ENCODE data around the gene SAMD9.
"Not testable (repeated sequence)": the region's sequence is repeated elsewhere in the genome, so short reads cannot be mapped to it uniquely, and the experiment has no call there.

SAMD9 gene

GRCh38 chr7:93147363-93147762 lies 29.6 kb upstream of the SAMD9 start:
- peaks cover 10% of the 10 kb centered on the region for H3K4me1 ChIP-seq (ENCODE audit: control insufficient read depth, insufficient read depth, low read length, poor library complexity, severe bottlenecking)
- H3K27ac ChIP-seq (ENCODE audit: insufficient read depth, low read length, poor library complexity, severe bottlenecking): peak overlapping the region; percentile 59
- H3K4me3 ChIP-seq (ENCODE audit: insufficient read depth, low read depth, low read length, poor library complexity, severe bottlenecking): peak overlapping the region; percentile 62

DNA sequence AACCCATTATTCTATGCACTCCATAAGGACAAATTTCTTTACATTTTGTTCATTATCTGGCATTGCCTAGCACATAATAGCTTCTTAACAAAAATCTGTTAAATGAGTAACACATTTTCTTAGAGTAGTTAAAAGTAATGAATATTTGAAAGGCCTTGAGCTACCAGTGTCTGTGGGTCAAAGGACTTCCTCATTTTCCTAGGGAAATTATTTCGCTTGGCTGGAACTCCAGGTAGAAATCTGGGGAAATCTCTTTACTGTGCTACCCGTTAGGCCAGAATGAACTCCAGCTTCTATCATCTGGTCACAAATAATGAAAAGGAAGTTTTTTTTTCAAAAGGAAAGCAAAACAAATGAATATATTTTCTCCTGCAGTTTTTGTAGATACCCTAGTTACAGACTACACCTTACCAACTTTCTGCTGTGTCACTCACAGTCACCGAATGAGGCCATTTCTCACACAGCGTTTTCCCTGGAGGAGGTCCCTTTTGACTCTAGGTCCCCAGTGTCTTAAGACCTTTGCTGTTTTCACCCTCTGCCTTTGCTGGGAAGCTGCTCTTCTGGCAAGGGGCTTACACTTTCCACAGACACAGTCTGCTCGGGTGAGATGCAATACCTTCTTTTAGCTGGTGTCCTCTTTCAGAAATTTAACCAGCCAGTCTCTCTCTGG lies 28.8 kb upstream of the SAMD9 start:
- Histone ChIP-seq H3K36me3 (ENCODE audit: control insufficient read depth, insufficient read depth, low read length) (peaks cover 39% of the 10 kb centered on the region), H3K27ac (ENCODE audit: insufficient read depth, low read length, poor library complexity, severe bottlenecking) (no peak overlapping the region), H3K4me3 (ENCODE audit: insufficient read depth, low read depth, low read length, poor library complexity, severe bottlenecking) (peak overlapping the region; percentile 62), H3K27me3 (replicated peaks; ENCODE audit: control insufficient read depth, insufficient read depth, low read length, poor library complexity, severe bottlenecking) (no peaks in the 10 kb centered on the region), H3K9me3 (ENCODE audit: control insufficient read depth, low read length) (no peaks in the 10 kb centered on the region), H3K4me1 (ENCODE audit: control insufficient read depth, insufficient read depth, low read length, poor library complexity, severe bottlenecking) (peaks cover 10% of the 10 kb centered on the region)
- no peak for DNase-seq

More at GRCh38 chr7:93147363-93147762, 29.6 kb upstream of the SAMD9 start:
- H3K36me3 ChIP-seq (ENCODE audit: control insufficient read depth, insufficient read depth, low read length): peaks cover 32% of the 10 kb centered on the region
- peak in 1 of 3 donors; percentile 17 for DNase-seq
- no peaks in the 10 kb centered on the region for H3K27me3 ChIP-seq (replicated peaks; ENCODE audit: control insufficient read depth, insufficient read depth, low read length, poor library complexity, severe bottlenecking)
- no peaks in the 10 kb centered on the region for H3K9me3 ChIP-seq (ENCODE audit: control insufficient read depth, low read length)

GRCh38 chr7:93146036-93146435 lies 28.3 kb upstream of the SAMD9 start:
- H3K36me3 ChIP-seq (ENCODE audit: control insufficient read depth, insufficient read depth, low read length): peaks cover 43% of the 10 kb centered on the region
- no peaks in the 10 kb centered on the region for H3K9me3 ChIP-seq (ENCODE audit: control insufficient read depth, low read length)
- H3K4me1 ChIP-seq (ENCODE audit: control insufficient read depth, insufficient read depth, low read length, poor library complexity, severe bottlenecking): peaks cover 10% of the 10 kb centered on the region
- no peak overlapping the region for H3K4me3 ChIP-seq (ENCODE audit: insufficient read depth, low read depth, low read length, poor library complexity, severe bottlenecking)
- no peak overlapping the region for H3K27ac ChIP-seq (ENCODE audit: insufficient read depth, low read length, poor library complexity, severe bottlenecking)
- no peak for DNase-seq
- H3K27me3 ChIP-seq (replicated peaks; ENCODE audit: control insufficient read depth, insufficient read depth, low read length, poor library complexity, severe bottlenecking): no peaks in the 10 kb centered on the region

DNA sequence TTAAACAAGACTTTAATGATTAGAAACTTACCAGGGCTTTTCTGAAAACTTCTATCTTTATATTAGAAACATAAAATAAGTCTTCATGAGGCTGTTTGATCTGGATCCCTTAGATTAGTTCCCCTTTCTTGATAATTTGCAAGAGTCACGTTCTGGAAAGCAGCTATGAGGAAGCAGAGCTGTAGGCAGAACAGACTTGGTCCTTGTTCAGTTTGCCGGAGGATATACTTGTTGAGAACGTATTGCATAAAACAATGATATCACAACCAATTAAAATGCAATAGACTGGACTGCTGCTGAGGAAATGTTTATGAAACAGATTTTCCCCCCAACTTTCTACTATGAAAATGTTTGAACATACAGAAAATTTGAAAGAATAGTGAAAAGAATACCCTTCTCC lies 27.6 kb upstream of the SAMD9 start:
- H3K27ac ChIP-seq (ENCODE audit: insufficient read depth, low read length, poor library complexity, severe bottlenecking): no peak overlapping the region
- peaks cover 10% of the 10 kb centered on the region for H3K4me1 ChIP-seq (ENCODE audit: control insufficient read depth, insufficient read depth, low read length, poor library complexity, severe bottlenecking)
- no peaks in the 10 kb centered on the region for H3K27me3 ChIP-seq (replicated peaks; ENCODE audit: control insufficient read depth, insufficient read depth, low read length, poor library complexity, severe bottlenecking)
- no peak overlapping the region for H3K4me3 ChIP-seq (ENCODE audit: insufficient read depth, low read depth, low read length, poor library complexity, severe bottlenecking)
- DNase-seq: no peak
- H3K9me3 ChIP-seq (ENCODE audit: control insufficient read depth, low read length): no peaks in the 10 kb centered on the region
- peaks cover 50% of the 10 kb centered on the region for H3K36me3 ChIP-seq (ENCODE audit: control insufficient read depth, insufficient read depth, low read length)

DNA sequence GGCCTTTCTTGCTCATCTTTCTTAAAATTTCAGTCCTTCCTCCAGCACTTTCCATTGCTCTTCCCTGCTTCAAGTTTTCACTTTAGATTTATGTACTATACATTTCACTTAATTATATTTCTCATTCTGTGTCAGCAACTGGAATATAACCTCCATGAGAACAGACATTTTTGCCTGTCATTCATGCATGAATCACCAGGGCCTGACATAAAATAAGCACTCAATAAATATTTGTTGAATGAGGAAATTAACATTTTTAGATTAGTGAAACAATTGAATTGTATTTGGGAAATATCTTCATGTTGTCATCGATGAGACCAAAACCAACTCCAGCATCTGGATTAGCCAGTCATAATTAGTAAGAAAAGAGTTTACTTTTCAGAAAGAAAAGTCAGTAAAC lies 24.3 kb upstream of the SAMD9 start:
- H3K36me3 ChIP-seq (ENCODE audit: control insufficient read depth, insufficient read depth, low read length): peaks cover 81% of the 10 kb centered on the region

DNA sequence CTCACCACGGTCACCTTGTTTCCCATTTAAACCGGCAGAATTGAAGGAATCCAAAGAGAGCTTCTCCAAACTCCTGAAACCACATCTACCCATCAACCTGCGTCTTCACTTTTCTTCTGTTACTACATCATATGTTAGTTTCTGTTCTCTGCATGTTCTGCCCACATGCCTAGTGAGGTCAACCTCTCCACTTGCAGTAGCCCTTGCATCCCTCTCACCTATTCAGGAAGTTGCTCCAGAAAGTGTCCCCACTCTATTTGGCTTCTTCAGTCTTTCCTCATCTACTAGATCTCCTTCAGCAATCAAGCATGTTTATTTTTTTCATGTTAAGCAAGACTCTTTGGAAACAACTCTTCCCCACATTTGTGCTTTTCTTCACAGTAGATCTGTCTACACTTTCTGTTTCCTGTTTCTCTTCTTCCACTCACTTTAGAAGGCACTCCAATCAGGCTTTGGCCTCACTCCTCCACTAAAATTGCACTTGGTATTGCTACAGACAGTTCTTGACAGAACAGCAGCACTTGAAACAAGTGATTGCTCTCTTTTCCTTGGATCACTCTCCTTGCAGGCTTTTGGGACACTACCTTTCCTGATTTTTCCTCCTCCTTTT lies 22.9 kb upstream of the SAMD9 start:
- Histone ChIP-seq H3K27me3 (replicated peaks; ENCODE audit: control insufficient read depth, insufficient read depth, low read length, poor library complexity, severe bottlenecking) (no peaks in the 10 kb centered on the region), H3K4me3 (ENCODE audit: insufficient read depth, low read depth, low read length, poor library complexity, severe bottlenecking) (no peak overlapping the region), H3K36me3 (ENCODE audit: control insufficient read depth, insufficient read depth, low read length) (peaks cover 94% of the 10 kb centered on the region), H3K9me3 (ENCODE audit: control insufficient read depth, low read length) (peaks cover 4% of the 10 kb centered on the region), H3K27ac (ENCODE audit: insufficient read depth, low read length, poor library complexity, severe bottlenecking) (no peak overlapping the region), H3K4me1 (ENCODE audit: control insufficient read depth, insufficient read depth, low read length, poor library complexity, severe bottlenecking) (no peaks in the 10 kb centered on the region)
- no peak for DNase-seq

More for the DNA sequence above, 24.3 kb upstream of the SAMD9 start:
- Histone ChIP-seq H3K27me3 (replicated peaks; ENCODE audit: control insufficient read depth, insufficient read depth, low read length, poor library complexity, severe bottlenecking) (no peaks in the 10 kb centered on the region), H3K27ac (ENCODE audit: insufficient read depth, low read length, poor library complexity, severe bottlenecking) (no peak overlapping the region), H3K4me1 (ENCODE audit: control insufficient read depth, insufficient read depth, low read length, poor library complexity, severe bottlenecking) (peaks cover 6% of the 10 kb centered on the region), H3K9me3 (ENCODE audit: control insufficient read depth, low read length) (no peaks in the 10 kb centered on the region), H3K4me3 (ENCODE audit: insufficient read depth, low read depth, low read length, poor library complexity, severe bottlenecking) (no peak overlapping the region)
- DNase-seq: no peak

GRCh38 chr7:93138576-93138975 lies 20.8 kb upstream of the SAMD9 start:
- Histone ChIP-seq H3K9me3 (ENCODE audit: control insufficient read depth, low read length) (peaks cover 13% of the 10 kb centered on the region), H3K27ac (ENCODE audit: insufficient read depth, low read length, poor library complexity, severe bottlenecking) (no peak overlapping the region), H3K4me1 (ENCODE audit: control insufficient read depth, insufficient read depth, low read length, poor library complexity, severe bottlenecking) (no peaks in the 10 kb centered on the region), H3K36me3 (ENCODE audit: control insufficient read depth, insufficient read depth, low read length) (peaks cover 83% of the 10 kb centered on the region), H3K4me3 (ENCODE audit: insufficient read depth, low read depth, low read length, poor library complexity, severe bottlenecking) (no peak overlapping the region), H3K27me3 (replicated peaks; ENCODE audit: control insufficient read depth, insufficient read depth, low read length, poor library complexity, severe bottlenecking) (no peaks in the 10 kb centered on the region)
- DNase-seq: no peak

DNA sequence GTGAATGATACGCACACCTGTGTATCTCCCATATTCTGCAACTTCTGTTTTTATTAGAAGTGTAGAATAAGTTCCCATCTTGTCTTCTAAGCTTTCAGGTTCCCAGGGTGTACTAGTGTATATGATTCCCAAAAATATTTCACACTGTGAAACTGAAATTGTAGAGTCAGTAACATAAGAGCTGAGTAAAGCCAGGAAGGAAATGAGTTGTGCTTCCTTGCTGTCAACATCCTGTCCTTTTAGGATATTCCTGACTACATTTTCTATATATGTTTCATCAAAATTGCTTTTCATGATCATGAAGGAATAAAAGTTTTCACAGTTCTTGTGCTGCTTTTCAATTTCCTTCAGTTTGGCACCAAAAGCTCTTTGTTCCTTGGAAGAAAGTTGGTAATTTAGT lies 15.2 kb upstream of the SAMD9 start:
- Histone ChIP-seq H3K36me3 (ENCODE audit: control insufficient read depth, insufficient read depth, low read length) (peaks cover 31% of the 10 kb centered on the region), H3K4me1 (ENCODE audit: control insufficient read depth, insufficient read depth, low read length, poor library complexity, severe bottlenecking) (no peaks in the 10 kb centered on the region), H3K4me3 (ENCODE audit: insufficient read depth, low read depth, low read length, poor library complexity, severe bottlenecking) (no peak overlapping the region), H3K9me3 (ENCODE audit: control insufficient read depth, low read length) (peaks cover 33% of the 10 kb centered on the region), H3K27ac (ENCODE audit: insufficient read depth, low read length, poor library complexity, severe bottlenecking) (no peak overlapping the region), H3K27me3 (replicated peaks; ENCODE audit: control insufficient read depth, insufficient read depth, low read length, poor library complexity, severe bottlenecking) (no peaks in the 10 kb centered on the region)
- no peak for DNase-seq

DNA sequence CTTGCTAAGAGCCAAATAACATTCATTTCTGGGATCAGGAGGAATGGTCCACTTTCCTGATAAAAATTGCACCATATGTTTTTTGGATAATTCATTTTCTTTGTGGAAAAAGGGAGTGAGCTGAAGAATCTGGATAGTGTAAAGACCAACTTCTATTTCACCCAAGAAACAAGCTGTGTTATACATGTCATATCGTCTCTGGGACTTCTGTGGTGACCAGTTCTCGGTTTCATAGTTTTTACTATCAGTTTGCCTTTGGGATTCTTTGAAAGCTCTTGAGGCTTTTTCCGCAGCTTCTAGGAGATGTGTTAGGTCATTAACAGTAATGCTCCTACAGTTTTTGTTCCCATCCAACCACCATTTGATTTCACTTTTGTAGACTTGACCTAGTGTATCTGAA lies 14.4 kb upstream of the SAMD9 start:
- H3K36me3 ChIP-seq (ENCODE audit: control insufficient read depth, insufficient read depth, low read length): peaks cover 23% of the 10 kb centered on the region
- no peaks in the 10 kb centered on the region for H3K4me1 ChIP-seq (ENCODE audit: control insufficient read depth, insufficient read depth, low read length, poor library complexity, severe bottlenecking)
- H3K27ac ChIP-seq (ENCODE audit: insufficient read depth, low read length, poor library complexity, severe bottlenecking): no peak overlapping the region
- H3K4me3 ChIP-seq (ENCODE audit: insufficient read depth, low read depth, low read length, poor library complexity, severe bottlenecking): no peak overlapping the region
- no peak for DNase-seq
- peaks cover 33% of the 10 kb centered on the region for H3K9me3 ChIP-seq (ENCODE audit: control insufficient read depth, low read length)
- no peaks in the 10 kb centered on the region for H3K27me3 ChIP-seq (replicated peaks; ENCODE audit: control insufficient read depth, insufficient read depth, low read length, poor library complexity, severe bottlenecking)

DNA sequence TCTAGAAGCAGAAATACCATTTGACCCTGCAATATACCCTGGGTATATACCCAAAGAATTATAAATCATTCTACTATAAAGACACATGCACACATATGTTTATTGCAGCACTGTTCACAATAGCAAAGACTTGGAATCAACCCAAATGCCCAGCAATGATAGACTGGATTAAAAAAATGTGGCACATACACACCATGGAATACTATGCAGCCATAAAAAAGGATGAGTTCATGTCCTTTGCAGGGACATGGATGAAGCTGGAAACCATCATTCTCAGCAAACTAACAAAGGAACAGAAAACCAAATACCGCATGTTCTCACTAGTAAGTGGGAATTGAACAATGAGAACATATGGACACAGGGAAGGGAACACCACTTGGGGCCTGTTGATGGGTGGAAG lies 9.2 kb upstream of the SAMD9 start:
- not testable (repeated sequence) for H3K27ac ChIP-seq (ENCODE audit: insufficient read depth, low read length, poor library complexity, severe bottlenecking); H3K27me3 ChIP-seq (replicated peaks; ENCODE audit: control insufficient read depth, insufficient read depth, low read length, poor library complexity, severe bottlenecking); DNase-seq; H3K36me3 ChIP-seq (ENCODE audit: control insufficient read depth, insufficient read depth, low read length); H3K4me3 ChIP-seq (ENCODE audit: insufficient read depth, low read depth, low read length, poor library complexity, severe bottlenecking); H3K4me1 ChIP-seq (ENCODE audit: control insufficient read depth, insufficient read depth, low read length, poor library complexity, severe bottlenecking)
- H3K9me3 ChIP-seq (ENCODE audit: control insufficient read depth, low read length): peaks cover 11% of the 10 kb centered on the region

Measured in effector memory CD4-positive, alpha-beta T cell (primary cell).